ENCODE results near the gene ZNF614. TPM values are rescaled to one million over a fixed set of nuclear protein-coding genes. Genes with fewer than 3 reads are reported as not detected.

The ZNF614 gene
- total and polyA plus RNA-seq, 9 of the 15 experiments (the other 6 are each of a cell fraction or from before 2014, with no cell fraction given), result 4.9 to 16.3 (median 11.4) TPM

GRCh38 chr19:52048555-52049501, 20.6 kb upstream of the ZNF614 start, which contains the start of gene ZNF432 (continued):
- TF ChIP-seq ZNF655 (CRISPR knock-in tag; IDR thresholded peaks at IDR 0.05) (no peak), TEAD4 (IDR thresholded peaks at IDR 0.05; ENCODE audit: low read length) (peak; percentile 16; the same call in 1 of the 2 replicates), TEAD4 (CRISPR knock-in tag; IDR thresholded peaks at IDR 0.05; ENCODE audit: borderline replicate concordance) (no peak), SIX5 (IDR thresholded peaks at IDR 0.05; ENCODE audit: borderline replicate concordance in 1 of 2, insufficient read depth in 1 of 2, low read depth in 1 of 2, low read length in 2 of 2) (peak; percentile 43 to 53; a peak in 3 of 4 replicates), FOXM1 (IDR thresholded peaks at IDR 0.05; ENCODE audit: low read depth) (0 out of 2 replicates have a peak, but pooled peaks have one; percentile 8), FOXM1 (CRISPR knock-in tag; IDR thresholded peaks at IDR 0.05; ENCODE audit: low read depth) (no peak), ZBTB9 (CRISPR knock-in tag; IDR thresholded peaks at IDR 0.05) (0 out of 2 replicates have a peak, but pooled peaks have one; percentile 46), ETV1 (tag; conservative IDR thresholded peaks at IDR 0.05; ENCODE audit: low read depth) (peak; percentile 73), RNF2 (IDR thresholded peaks at IDR 0.05) (peak; percentile 62), NEUROD1 (IDR thresholded peaks at IDR 0.05; ENCODE audit: borderline replicate concordance, low read depth, low read length, partially characterized antibody) (peak; percentile 15), ZNF174 (CRISPR knock-in tag; IDR thresholded peaks at IDR 0.05) (no peak), GTF2E2 (tag; IDR thresholded peaks at IDR 0.05) (no peak), MAZ (CRISPR knock-in tag; conservative IDR thresholded peaks at IDR 0.05 in 1 of 2, IDR thresholded peaks at IDR 0.05 in 1 of 2) (peak; percentile 59 to 69; a peak in 3 of 4 replicates)

Data from K562 (cell line).